ENCODE measurements around the gene ING1.
"Not testable (repeated sequence)": the region's sequence is repeated elsewhere in the genome, so short reads cannot be mapped to it uniquely, and the experiment has no call there.

Gene ING1

DNA sequence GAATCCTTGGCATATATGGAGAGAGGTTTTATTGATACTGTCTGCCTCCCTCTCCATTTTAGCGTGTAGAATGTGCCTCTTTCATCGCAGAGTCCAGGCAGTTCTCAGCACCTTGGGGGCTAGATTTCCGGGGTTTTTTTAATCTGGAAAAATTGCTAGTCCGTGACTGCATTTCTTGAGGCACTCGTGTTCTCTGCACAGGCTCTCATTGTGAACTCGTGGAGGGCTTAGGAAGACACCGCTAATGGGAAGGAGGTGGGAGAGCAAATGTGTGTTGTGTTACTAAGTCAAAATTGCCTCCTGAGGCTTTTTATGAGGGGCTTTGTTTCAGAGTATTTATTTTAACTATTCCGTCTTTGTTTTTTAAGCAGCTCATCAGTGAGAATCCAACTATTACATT, 10.1 kb downstream of the ING1 start:
- H3K27ac ChIP-seq: no peak overlapping the region
- TF ChIP-seq, protein P1, sequence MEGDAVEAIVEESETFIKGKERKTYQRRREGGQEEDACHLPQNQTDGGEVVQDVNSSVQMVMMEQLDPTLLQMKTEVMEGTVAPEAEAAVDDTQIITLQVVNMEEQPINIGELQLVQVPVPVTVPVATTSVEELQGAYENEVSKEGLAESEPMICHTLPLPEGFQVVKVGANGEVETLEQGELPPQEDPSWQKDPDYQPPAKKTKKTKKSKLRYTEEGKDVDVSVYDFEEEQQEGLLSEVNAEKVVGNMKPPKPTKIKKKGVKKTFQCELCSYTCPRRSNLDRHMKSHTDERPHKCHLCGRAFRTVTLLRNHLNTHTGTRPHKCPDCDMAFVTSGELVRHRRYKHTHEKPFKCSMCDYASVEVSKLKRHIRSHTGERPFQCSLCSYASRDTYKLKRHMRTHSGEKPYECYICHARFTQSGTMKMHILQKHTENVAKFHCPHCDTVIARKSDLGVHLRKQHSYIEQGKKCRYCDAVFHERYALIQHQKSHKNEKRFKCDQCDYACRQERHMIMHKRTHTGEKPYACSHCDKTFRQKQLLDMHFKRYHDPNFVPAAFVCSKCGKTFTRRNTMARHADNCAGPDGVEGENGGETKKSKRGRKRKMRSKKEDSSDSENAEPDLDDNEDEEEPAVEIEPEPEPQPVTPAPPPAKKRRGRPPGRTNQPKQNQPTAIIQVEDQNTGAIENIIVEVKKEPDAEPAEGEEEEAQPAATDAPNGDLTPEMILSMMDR (conservative IDR thresholded peaks at IDR 0.05): no peak
- no peak for TF ChIP-seq ZFX (IDR thresholded peaks at IDR 0.05)

DNA sequence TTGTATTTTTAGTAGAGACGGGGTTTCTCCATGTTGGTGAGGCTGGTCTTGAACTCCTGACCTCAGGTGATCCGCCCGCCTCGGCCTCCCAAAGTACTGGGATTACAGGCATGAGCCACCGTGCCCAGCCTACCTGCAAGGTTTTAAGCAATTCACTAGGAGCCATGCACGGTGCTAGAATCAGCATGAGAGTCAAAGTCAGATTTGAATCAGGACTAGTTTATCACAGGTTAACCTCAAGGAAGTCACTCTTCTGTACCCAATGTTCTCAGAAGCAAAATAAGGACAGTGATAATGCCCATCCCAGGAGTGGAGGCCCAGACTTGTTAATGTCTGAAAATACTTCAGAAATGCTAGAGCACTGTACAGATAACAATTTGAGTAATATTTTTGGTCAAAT, 12.7 kb downstream of the ING1 start:
- not testable (repeated sequence) for H3K27ac ChIP-seq

DNA sequence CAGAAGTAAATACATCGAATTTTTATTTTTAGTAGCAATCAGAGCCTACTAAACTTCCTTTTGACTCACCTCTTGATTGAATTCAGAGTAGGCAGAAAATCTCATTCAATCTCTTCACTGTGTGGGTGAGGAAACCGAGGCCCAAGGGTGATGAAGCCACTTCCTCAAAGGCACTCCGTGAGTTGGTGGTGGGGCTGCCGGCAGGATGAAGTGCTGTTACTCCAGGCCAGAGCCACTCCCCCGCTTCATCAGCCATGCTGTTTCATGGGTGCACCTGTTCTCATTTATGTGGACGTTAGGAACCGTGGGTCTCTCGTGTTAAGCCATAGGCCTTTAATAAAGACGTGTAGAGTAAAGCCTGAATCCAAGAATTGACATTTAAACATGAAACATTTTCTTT, 13.2 kb downstream of the ING1 start:
- TF ChIP-seq ZFX (IDR thresholded peaks at IDR 0.05): no peak
- TF ChIP-seq, protein P1 (conservative IDR thresholded peaks at IDR 0.05): no peak
- no peak overlapping the region for H3K27ac ChIP-seq

DNA sequence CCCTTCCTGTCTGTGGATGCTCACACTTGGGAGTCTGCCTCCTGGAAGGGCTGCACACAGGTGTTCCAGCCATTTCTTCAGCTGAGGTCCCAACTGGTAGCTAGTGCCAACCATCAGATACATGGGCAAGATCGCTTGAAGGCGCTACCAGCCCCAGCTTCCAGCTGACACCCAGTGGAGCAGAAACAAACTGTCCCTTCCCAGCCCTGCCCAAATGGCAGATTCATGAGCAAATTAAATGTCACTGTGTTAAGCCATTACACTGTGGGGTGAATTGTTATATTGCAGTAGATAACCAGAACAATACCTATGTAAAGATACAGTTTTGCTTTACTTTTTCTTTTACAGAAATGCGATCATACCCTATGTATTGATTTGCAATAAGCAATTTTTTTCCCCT, 17.6 kb downstream of the ING1 start:
- H3K27ac ChIP-seq: no peak overlapping the region
- TF ChIP-seq, protein P1 (conservative IDR thresholded peaks at IDR 0.05): no peak
- no peak for TF ChIP-seq ZFX (IDR thresholded peaks at IDR 0.05)

DNA sequence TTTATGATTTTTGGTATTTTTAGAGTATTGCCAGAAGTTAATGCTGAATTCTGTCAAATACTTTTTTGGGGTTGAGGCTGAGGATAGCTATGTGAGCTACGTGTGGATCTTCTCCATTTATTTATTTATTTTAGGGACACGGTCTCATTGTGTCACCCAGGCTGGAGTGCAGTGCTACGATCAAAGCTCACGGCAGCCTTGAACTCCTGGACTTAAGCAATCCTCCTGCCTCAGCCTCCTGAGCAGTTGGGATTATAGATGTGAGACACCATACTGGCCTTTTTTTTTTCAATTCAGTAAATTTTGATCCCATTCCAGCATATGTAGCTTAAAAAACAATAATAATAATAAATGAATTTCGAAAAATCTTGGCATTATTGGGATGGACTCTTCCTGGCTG, 21.1 kb downstream of the ING1 start:
- TF ChIP-seq, protein P1 (conservative IDR thresholded peaks at IDR 0.05): no peak
- no peak for TF ChIP-seq ZFX (IDR thresholded peaks at IDR 0.05)
- H3K27ac ChIP-seq: no peak overlapping the region

DNA sequence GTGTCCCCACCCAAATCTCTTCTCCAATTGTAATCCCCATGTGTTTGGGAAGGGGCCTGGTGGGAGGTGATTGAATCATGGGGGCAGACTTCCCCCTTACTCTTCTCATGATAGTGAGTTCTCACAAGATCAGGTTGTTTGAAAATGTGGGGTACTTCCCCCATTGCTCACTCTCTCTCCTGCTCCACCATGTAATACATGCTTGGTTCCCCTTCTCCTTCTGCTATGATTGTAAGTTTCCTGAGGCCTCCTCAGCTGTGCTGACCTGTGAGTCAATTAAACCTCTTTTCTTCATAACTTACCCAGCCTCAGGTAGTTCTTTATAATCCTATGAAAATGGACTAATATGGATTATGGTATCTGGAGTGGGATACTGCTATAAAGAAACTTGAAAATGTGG, 24.1 kb downstream of the ING1 start:
- TF ChIP-seq, protein P1 (conservative IDR thresholded peaks at IDR 0.05): no peak
- TF ChIP-seq ZFX (IDR thresholded peaks at IDR 0.05): no peak
- H3K27ac ChIP-seq: no peak overlapping the region

DNA sequence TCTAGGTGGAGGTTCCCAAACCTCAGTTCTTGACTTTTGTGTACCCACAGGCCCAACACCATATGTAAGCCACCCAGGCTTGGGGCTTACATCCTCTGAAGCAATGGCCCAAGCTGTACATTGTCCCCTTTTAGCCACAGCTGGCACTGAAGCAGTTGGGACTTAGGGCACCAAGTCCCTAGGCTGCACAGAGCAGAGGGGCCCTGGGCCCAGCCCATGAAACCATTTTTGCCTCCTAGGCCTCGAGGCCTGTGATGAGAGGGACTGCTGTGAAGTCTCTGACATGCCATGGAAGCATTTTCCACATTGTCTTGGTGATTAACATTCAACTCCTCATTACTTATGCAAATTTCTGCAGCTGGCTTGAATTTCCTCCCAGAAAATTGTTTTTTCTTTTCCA, 30.2 kb downstream of the ING1 start:
- no peak overlapping the region for H3K27ac ChIP-seq
- TF ChIP-seq, protein P1 (conservative IDR thresholded peaks at IDR 0.05): no peak
- TF ChIP-seq ZFX (IDR thresholded peaks at IDR 0.05): no peak

DNA sequence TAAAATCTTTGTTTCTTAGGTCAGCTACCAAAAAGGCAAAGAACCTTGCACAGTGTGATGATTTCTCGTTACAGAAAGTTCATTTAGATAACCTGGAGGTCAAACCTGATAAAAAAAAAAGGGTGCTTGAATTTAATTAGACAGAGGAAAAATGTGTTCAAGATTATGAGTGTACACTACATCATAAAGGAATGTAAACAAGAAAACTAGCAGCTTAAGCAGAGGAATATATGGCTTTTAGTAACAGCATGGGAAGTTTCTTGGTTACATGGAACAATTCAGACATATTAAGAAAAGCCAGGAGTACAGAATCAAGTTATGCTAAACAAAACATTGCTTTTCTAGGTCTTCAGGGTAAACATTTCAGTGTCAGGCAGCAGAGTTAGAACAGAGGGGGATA, 32.9 kb downstream of the ING1 start:
- no peak for TF ChIP-seq ZFX (IDR thresholded peaks at IDR 0.05)
- TF ChIP-seq, protein P1 (conservative IDR thresholded peaks at IDR 0.05): no peak
- no peak overlapping the region for H3K27ac ChIP-seq
